HG03457 (cell line): ENCODE data around the gene CTAGE9.
"Not testable (repeated sequence)": the region's sequence is repeated elsewhere in the genome, so short reads cannot be mapped to it uniquely, and the experiment has no call there.

Experiments
- ATAC-seq: cut with Tn5 transposase; IDR thresholded peaks from one replicate; pipeline ENCODE4 v1.9.1; 2021; ENCODE audit warnings: moderate number of reproducible peaks; ENCODE audit not compliant: unreplicated experiment

CTAGE9 gene, protein sequence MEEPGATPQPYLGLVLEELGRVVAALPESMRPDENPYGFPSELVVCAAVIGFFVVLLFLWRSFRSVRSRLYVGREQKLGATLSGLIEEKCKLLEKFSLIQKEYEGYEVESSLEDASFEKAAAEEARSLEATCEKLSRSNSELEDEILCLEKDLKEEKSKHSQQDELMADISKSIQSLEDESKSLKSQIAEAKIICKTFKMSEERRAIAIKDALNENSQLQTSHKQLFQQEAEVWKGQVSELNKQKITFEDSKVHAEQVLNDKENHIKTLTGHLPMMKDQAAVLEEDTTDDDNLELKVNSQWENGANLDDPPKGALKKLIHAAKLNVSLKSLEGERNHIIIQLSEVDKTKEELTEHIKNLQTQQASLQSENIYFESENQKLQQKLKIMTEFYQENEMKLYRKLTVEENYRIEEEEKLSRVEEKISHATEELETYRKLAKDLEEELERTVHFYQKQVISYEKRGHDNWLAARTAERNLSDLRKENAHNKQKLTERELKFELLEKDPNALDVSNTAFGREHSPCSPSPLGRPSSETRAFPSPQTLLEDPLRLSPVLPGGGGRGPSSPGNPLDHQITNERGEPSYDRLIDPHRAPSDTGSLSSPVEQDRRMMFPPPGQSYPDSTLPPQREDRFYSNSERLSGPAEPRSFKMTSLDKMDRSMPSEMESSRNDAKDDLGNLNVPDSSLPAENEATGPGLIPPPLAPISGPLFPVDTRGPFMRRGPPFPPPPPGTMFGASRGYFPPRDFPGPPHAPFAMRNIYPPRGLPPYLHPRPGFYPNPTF

DNA sequence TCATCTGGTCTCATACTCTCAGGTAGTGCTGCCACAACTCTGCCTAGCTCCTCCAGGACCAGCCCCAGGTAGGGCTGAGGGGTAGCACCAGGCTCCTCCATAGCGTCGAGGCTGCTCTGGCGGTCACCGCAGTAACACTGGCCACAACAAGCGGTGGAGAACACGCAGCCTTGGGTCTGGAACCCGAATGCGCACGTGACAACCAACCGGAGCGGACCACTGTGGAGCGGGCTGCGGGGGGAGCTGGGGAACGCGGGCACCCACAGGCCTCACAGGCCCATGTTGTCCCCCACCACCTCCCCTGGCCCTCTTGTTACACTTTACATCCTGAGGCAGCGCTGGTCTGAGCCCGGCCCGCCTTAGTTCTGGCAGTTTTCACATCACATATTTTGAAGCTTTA lies at the start of gene CTAGE9:
Gene CTAGE9, minus strand, starts transcription at position 101 of the 400 bp plus-strand sequence. Its CDS starts 0 bp downstream, at position 101.
- not testable (repeated sequence) for ATAC-seq

DNA sequence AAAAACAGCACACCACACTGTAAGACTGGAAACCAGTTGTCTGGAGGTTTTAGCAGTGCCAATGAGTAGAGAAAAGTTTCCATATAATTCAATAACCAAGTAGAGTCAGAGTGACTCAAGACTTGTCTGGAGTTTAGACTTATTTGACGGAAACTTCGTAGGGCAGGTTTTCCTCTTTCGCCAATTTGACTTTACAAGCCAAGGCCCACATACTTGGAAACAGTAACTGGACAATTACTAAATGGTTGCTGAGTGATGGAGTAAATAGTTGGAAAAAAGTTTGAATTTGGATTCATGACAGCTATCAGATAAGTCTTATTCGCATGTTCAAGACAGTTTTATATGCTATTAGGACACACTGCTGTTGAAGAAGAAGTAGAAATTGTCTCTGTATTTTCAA lies 48.1 kb upstream of the CTAGE9 start:
- ATAC-seq = no peak

DNA sequence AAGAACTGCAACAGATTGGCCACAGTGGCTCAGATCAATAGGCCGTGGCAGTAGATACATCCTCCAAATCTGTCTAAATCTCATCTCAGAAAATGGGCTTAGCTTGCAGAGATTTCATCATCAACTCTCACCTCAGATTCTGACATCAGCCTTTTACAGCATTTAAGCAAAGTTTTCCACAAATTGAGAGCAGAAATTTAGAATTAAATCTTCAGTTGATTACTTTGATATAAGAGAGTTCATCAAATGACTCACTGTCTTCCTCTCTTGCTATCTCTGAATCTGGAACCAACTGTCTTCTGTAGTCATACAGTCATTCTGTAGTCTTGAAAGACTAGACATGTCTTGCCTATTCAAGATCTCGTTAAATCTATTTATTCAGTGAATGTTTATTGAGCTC lies 45.2 kb upstream of the CTAGE9 start:
- no peak for ATAC-seq

DNA sequence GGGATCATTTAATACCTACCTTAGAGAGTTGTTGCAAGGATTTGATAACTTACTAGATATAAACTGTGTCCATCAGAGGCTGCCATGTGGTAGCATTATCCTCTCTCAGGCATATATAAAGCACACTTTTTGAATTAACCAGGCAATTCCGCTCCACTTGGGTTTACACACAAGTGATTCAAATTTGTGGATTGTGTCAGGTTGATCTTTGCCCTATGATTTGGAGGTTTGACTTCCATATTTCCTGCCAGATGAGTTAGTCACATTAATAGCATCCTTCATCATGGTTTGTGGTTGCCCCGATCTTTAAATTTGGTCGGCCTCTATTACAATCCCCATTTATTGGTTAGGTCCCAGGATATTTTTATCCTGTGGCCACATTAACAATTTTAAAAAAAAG lies 44.8 kb upstream of the CTAGE9 start:
- ATAC-seq = no peak

DNA sequence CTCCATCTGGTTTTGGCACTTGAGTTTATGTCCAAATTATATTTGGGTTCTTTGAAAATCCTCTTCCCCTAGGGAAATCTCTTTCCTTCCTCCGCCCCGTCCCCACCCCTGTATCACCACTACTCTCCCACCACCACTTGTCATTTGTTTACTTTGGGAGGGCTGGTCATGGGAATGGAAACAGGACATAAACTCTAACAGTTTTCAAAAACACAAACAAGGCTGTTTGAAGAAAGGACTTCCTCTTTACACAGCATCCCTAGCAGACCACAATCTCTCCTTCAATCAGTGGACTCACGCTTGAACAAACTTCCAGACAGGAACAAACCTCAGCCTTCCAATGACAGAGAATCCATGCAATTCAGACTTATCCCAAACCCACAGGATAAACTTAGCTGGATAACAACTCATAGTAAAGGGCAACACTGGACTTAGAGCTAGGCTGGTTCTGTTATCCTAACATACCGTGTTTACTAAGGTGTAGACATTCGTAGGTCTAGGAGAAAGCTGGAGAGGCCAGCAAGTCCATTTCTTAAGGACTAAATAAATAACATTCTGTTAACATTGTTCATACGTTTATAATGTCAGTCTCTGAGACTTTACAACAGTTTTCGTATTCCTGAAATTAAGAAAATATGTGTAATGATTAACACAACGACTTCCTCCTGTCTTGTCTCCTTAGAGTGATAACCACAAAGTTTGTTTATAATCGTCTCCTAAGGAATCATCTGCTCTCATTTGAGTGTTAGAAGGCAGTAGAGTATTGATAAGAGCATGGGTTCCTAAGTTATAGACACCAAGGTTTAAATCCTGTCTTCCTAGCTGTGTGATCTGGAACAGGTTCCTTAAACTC lies 44.1 kb upstream of the CTAGE9 start:
- no peak for ATAC-seq

DNA sequence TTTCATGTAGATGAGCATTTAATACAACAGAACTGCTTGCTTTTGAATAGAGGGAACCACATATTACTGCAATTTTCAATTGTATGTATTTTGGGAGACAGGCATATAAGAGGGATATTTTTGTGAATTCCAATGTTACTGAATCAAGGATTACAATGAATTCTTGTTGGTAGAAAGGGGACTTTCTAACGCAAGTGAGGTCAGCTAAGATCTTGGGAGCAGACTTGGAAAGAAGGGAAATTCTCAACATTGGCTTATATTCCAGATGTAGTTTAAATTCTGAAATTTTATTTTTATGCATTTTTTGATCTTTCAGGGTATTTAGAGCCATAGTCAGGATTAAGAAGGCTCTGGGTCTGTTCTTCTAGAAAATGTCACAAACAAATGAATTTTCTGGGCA lies 43.3 kb upstream of the CTAGE9 start:
- no peak for ATAC-seq

DNA sequence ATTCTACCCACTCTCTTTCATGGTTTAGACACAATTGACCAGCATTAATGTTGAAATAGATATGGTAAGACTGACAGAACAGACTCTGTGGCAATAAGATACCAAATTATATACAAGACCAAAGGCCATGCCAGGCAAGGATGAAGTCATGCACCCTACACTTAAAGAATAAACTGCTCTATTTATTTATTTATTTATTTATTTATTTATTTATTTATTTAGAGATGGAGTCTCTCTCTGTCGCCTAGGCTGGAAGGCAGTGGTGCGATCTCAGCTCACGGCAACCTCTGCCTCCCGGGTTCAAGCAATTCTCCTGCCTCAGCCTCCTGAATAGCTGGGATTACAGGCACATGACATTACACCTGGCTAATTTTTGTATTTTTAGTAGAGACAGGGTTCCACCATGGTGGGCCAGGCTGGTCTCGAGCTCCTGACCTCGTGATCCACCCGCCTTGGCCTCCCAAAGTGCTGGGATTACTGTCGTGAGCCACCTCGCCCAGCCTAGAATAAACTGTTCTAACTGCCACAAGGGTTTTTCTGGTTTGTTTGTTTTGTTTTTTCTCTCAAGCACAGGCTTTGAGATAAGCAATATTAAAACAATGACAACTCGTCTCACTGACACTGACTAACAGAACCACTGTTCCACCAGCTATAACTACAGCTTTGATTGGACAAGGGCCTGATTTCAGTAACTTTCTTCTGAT lies 40.3 kb upstream of the CTAGE9 start:
- not testable (repeated sequence) for ATAC-seq

DNA sequence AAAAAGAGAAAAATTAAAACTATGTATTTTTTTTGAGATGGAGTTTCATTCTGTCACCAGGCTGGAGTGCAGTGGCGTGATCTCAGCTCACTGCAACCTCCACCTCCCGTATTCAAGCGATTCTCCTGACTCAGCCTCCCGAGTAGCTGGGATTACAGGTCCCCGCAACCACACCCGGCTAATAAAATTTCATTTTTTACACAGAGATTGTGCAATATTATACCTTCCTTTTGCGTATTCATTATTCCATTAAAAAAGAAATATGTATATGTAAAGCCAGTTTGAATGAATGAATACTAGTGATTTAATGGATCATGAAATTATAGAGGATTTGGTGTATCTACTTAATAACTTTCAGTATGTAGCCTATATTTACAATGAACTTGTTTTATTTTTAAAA lies 38.2 kb upstream of the CTAGE9 start:
- no peak for ATAC-seq

DNA sequence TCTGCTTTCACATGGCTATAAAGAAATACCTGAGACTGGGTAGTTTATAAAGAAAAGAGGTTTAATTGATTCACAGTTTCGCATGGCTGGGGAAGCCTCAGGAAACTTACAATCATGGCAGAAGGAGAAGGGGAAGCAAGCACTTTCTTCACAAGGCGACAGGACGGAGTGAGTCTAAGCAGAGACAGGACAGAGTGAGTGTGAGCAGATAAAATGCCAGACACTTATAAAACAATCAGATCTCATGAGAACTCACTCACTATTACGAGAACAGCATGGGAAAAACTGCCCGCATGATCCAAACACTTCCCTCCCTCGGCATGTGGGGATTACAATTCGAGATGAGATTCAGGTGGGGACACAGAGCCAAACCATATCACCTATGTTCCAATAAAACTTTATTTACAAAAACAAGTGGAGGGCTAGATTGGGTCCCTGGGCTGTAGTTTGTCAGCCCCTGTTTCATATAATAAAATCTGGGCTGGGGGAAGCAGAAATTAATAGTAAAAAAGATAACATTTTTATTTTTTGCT lies 37.1 kb upstream of the CTAGE9 start:
- no peak for ATAC-seq

DNA sequence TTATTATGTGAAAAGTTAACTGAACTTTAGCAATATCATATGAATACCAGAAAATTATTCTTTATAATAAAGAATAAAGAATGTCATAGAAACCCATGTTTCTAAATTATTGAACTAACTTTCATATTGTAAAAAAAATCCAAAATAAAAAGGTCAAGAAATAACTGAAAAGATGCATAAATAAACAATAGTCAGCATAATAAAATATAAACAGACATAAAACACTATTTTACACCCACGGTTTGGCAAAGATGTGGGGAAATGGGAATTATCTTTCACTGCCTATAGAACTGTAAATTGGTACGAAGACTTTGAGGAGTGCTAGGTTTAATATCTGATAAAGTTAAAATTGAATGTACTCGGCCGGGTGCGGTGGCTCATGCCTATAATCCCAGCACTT lies 34.7 kb upstream of the CTAGE9 start:
- ATAC-seq = no peak

DNA sequence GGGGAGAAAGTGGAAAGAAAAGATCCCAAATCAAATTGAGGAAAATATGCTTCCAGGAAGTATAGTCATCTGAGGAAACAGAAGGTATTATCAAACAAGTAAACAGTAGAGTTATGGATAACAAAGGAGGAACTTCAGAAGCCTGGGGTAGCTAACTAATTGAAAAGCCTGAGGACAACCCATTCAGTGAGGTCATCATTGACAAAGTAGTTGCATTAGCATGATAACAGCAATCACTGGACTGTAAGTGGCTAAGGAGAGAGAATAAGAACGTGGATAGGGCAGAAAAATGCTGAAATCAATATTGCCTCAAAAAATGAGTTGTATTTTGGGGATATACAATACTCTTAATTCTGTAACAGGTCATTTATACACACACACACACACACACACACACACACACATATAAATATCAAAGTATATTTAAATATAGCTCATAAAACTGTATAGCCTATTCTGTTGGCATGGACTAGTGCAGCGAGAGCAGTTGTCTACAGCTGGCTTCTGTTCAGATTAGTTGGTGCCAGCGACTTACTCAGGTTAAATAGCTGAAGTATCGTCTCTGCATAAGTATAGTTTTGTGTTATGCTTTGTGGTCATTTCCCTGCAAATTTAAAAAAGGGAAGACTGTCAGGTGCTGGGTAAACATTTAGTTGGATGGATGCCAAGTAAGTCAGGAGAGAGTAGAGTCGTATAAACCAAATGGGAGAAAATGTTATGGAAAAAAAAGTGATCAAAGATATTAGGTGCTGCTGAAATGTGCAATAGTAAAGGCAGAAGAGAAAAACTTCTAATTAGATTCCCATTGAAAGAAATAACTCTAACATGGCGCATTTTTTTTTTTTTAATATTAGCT lies 33.8 kb upstream of the CTAGE9 start:
- no peak for ATAC-seq

DNA sequence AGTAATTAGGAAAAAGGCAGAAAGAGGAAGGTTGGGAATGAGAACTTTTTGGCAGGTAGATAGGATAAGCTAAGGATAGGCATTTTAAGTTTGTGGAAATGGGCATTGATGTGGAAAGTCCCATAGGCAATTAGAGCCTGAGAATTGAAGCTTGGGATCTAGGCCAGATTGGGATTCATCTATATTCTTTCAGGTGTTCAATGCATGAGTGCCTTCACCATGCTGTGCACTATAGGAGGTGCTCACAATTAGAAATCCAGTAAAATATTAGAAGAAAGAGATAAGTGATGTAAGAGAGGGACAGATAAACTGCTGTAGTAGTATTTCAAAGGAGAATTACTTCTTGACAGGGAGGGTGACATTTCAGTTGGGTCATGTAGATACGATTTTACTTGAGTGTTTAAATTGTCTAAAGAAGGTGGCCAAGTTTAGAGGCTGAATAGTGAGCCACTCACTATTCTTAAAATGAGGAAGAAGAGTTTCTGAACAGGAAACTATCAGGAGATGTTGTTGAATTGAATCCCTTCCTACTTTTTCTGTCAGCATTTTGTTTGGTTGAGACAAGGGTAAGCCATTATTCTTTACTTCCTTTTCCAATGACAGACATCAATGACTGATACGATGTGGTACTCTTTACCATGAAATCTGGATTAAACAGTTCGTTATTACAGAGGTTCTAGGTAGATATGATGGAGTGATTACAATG lies 31.0 kb upstream of the CTAGE9 start:
- no peak for ATAC-seq

DNA sequence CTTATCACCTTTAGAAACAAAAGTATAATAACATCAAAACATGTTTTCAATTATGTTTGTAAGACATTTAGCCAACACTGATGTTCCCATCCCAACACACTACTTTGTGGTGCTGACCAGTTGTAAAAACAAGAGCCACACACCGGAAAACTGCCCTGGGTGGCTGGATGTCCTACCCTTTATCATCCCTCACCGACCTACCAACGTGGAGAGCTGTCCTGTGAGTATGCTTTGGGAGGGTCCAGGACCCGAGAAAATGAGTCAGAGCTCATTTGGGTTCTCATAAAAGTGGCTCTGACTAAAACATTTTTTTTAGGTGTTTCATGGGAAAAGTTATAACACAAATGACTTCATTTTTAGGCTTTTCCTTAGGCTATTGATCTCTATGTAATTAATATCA lies 29.3 kb upstream of the CTAGE9 start:
- no peak for ATAC-seq

DNA sequence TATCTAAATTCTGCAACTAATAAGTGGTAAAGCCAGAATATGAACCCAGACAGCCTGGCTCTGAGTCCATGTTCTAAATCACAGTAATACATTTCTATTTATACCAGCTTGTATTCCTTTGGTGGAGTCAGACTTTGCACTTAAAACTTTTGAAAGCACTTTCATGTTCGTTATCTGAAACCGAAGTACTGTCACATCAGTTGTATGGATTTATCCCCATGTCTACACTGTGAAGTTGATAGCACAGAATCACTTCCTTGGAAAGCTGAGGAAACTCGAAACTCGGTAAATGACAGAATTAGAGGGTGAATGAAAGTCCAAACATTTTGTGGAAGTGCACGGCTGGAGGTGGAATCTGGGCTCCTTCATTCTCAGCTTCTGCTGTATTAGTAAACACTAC lies 28.3 kb upstream of the CTAGE9 start:
- ATAC-seq = no peak

DNA sequence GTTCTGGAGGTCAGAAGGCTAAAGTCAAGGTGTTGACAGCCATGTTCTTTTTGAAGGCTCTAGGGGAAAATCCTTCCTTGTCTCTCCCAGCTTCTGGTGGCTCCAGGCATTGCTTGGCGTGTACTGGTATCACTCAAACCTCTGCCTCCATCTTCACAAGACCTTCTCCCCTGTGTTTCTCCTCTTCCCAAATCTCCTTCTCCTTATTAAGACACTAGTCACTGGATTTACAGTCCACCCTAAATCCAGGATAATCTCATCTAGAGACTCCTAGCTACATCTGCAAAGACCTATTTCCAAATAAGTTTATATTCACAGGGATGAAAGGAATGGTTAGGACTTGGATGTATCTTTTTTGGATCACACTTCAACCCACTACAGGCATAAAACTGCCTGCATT lies 26.0 kb upstream of the CTAGE9 start:
- no peak for ATAC-seq

DNA sequence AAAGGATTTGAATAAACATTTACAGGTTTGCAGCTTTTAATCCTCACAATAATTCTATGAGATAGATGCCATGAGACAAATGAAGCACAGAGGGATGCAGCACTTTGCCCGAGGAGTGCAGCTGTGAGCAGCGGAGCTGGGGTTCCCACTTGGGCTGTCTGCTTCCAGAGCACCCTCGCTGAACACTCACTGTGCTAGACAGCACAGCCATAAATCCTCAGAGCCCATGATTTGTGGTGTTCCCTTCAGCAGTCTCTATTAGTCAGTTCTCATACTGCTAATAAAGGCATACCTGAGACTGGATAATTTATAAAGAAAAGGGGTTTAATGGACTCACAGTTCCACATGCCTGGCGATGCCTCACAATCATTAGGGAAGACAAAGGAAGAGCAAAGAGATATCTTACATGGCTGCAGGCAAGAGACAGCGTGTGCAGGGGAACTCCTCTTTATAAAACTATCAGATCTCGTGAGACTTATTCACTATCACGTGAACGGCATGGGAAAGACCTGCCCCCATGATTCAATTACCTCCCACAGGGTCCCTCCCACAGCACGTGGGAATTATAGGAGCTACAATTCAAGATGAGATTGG lies 25.3 kb upstream of the CTAGE9 start:
- no peak for ATAC-seq

DNA sequence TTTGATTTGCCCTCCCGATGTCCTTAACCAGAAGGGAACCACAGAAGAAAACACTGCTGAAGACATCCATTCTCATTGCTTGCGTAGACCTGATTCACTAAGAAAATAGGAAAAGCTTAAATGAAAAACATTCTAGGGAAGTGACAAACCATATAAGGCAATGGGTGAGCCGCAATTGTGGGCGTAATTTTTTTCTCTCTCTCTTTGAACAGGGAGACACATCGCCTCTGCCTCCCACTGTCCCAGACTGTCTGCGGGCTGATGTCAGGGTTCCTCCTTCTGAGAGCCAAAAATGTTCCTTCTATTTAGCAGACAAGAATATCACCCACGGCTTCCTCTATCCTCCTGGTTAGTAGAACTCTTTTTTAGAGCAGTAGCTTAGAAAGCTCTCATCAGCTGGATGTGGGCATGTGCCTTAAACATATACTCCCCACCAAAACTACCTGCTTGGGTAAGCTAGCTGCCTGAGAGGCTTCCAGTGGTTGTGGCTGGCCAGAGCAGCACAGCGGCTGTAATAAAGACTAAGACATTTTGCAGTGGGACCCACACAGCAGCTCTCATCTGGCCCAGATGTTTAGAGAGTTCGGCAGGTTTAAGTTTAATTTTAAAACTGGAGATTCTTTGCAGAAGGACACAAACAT lies 22.7 kb upstream of the CTAGE9 start:
- ATAC-seq = no peak

DNA sequence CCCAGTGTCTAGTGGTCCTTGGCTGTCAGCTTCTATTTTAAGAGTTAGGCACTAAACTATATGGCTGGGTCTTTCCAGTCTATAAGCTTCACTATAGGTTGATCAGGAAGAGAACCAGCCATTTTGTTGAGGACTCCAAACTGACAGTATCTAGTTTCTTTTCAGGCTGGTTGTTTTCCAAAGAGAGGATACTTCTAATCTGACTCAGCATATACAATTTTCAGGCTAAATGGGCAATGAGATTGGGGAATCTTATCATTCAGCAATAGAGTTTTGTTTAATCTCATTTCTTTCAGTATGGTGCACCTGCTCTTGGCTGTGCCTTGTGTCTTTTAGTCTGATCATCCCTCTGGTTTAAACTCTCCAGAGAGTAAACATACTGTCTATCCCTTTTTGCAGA lies 20.4 kb upstream of the CTAGE9 start:
- ATAC-seq = no peak
